Measurements from ENCODE around the gene SLC27A4. TPM values are rescaled to one million over a fixed set of nuclear protein-coding genes. Genes with fewer than 3 reads are reported as not detected.

SLC27A4 gene
- total and polyA plus RNA-seq, 9 donors = 4.8 to 22.4 (median 10.8) TPM

DNA sequence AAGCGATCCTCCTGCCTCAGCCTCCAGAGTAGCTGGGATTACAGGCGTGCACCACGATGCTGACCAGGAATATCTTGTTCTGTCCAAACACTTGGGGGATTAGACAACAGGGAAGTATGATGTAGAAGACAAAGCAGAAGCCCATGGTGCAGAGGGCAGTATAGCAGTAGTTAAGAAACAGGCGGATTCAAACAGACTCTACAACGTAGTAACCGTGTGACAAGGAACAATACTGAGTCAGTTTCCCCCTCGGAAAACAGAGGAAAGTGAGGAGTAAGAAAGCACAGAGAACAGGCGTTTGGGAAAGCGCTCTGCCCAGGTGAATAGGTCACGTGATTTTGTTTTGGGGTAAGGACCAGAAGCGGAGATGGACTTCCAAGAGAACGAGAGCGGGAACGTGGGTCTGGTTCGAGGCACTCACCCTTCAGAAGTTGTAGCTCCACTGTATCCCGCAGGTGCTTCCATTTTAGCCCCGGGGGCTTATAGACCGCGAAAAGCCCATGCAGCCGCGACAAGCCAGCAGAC lies 18.4 kb upstream of the SLC27A4 start:
- H3K27me3 ChIP-seq = no peaks in the 10 kb centered on the region
- H3K36me3 ChIP-seq = no peaks in the 10 kb centered on the region
- H3K9me3 ChIP-seq = no peaks in the 10 kb centered on the region
- no peak overlapping the region for H3K27ac ChIP-seq
- no peak for DNase-seq
- peaks cover 8% of the 10 kb centered on the region for H3K4me1 ChIP-seq (ENCODE audit: insufficient read depth)
- TF ChIP-seq, protein P1, sequence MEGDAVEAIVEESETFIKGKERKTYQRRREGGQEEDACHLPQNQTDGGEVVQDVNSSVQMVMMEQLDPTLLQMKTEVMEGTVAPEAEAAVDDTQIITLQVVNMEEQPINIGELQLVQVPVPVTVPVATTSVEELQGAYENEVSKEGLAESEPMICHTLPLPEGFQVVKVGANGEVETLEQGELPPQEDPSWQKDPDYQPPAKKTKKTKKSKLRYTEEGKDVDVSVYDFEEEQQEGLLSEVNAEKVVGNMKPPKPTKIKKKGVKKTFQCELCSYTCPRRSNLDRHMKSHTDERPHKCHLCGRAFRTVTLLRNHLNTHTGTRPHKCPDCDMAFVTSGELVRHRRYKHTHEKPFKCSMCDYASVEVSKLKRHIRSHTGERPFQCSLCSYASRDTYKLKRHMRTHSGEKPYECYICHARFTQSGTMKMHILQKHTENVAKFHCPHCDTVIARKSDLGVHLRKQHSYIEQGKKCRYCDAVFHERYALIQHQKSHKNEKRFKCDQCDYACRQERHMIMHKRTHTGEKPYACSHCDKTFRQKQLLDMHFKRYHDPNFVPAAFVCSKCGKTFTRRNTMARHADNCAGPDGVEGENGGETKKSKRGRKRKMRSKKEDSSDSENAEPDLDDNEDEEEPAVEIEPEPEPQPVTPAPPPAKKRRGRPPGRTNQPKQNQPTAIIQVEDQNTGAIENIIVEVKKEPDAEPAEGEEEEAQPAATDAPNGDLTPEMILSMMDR (IDR thresholded peaks at IDR 0.05) = no peak
- no peak for TF ChIP-seq POLR2A (IDR thresholded peaks at IDR 0.05)
- no peak for TF ChIP-seq EP300 (IDR thresholded peaks at IDR 0.05)
- intact Hi-C loops (cut with DNase I) = loop anchor here in 1 of 4 donors (5.0 kb wide), 1 partner anchor 45 kb away; the partner anchor contains the start of genes GOLGA2 and SWI5
- peak overlapping the region; percentile 86 for H3K4me3 ChIP-seq
- 0 to 1% (median 1%) methylated on average over 21 of the region's 21 CpGs for WGBS, 3 donors

GRCh38 chr9:128322404-128323211 lies 17.7 kb upstream of the SLC27A4 start, which contains the start of the genes COQ4 and TRUB2:
COQ4 (plus strand) TSS chr9:128322839; CDS start chr9:128322859, 20 bp downstream.
TRUB2 (minus strand) TSS chr9:128322447; CDS start chr9:128322408, 39 bp downstream.
- Histone ChIP-seq H3K36me3 (no peaks in the 10 kb centered on the region), H3K4me3 (peak within 1 kb of the TSS; percentile 86), H3K27me3 (no peaks in the 10 kb centered on the region), H3K27ac (peak within 1 kb of the TSS; percentile 19 to 78), H3K4me1 (ENCODE audit: insufficient read depth) (peaks cover 8% of the 10 kb centered on the region), H3K9me3 (no peaks in the 10 kb centered on the region)
- no peak for TF ChIP-seq POLR2A (IDR thresholded peaks at IDR 0.05)
- TF ChIP-seq EP300 (IDR thresholded peaks at IDR 0.05) = peak; percentile 47
- TF ChIP-seq, protein P1 (IDR thresholded peaks at IDR 0.05) = peak in 1 of 3 donors; percentile 9
- peak; percentile 91 to 94 (median 92) for DNase-seq
- WGBS, 3 donors = 0 to 1% (median 0%) methylated on average over 80 to 83 of the region's 83 CpGs
- intact Hi-C loops (cut with DNase I) = loop anchor here in 1 of 4 donors (5.0 kb wide), 1 partner anchor 45 kb away; the partner anchor contains the start of genes GOLGA2 and SWI5

DNA sequence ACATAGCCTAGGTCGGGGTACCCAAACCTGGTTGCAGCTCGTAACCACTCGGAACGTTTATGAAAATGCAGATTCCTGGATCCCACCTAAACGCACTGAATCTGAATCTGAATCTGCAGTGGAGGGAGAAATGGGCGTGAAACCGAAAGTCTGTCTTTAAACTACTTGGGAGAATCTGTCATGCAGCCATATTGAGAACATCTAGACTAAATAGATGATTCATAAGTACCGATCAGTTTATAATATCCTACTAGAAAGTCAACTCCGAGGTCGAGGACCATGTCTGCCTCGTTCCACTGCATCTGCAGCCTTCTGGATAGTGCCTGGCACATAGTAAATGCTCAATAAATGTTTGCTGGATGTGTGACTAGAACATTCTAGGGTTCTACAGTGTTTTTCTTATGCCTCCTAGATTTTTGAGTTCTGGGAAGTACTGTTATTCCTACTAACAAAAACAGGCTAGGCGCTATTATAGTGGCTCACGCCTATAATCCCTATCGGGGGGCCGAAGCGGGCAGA lies 17.1 kb upstream of the SLC27A4 start:
- Histone ChIP-seq H3K9me3 (no peaks in the 10 kb centered on the region), H3K27ac (no peak overlapping the region), H3K27me3 (no peaks in the 10 kb centered on the region), H3K4me3 (peak overlapping the region; percentile 86), H3K36me3 (no peaks in the 10 kb centered on the region), H3K4me1 (ENCODE audit: insufficient read depth) (peaks cover 8% of the 10 kb centered on the region)
- intact Hi-C loops (cut with DNase I) = loop anchor here in 1 of 4 donors (5.0 kb wide), 1 partner anchor 46 kb away; the partner anchor contains the start of genes GOLGA2 and SWI5
- WGBS, 3 donors = 19 to 24% (median 20%) methylated on average over 16 of the region's 16 CpGs
- TF ChIP-seq, protein P1 (IDR thresholded peaks at IDR 0.05) = no peak
- no peak for TF ChIP-seq POLR2A (IDR thresholded peaks at IDR 0.05)
- no peak for TF ChIP-seq EP300 (IDR thresholded peaks at IDR 0.05)
- DNase-seq = no peak

GRCh38 chr9:128323791-128324190 lies 16.5 kb upstream of the SLC27A4 start:
- TF ChIP-seq EP300 (IDR thresholded peaks at IDR 0.05) (no peak), POLR2A (IDR thresholded peaks at IDR 0.05) (no peak)
- TF ChIP-seq, protein P1 (IDR thresholded peaks at IDR 0.05) = no peak
- Histone ChIP-seq H3K27ac (no peak overlapping the region), H3K4me1 (ENCODE audit: insufficient read depth) (peaks cover 8% of the 10 kb centered on the region), H3K9me3 (no peaks in the 10 kb centered on the region), H3K36me3 (no peaks in the 10 kb centered on the region), H3K4me3 (peak overlapping the region; percentile 86), H3K27me3 (no peaks in the 10 kb centered on the region)
- WGBS, 3 donors = 83 to 86% (median 84%) methylated on average over 12 of the region's 12 CpGs
- intact Hi-C loops (cut with DNase I) = loop anchor here in 1 of 4 donors (5.0 kb wide), 1 partner anchor 46 kb away; the partner anchor contains the start of genes GOLGA2 and SWI5
- DNase-seq = no peak

Data from ovary (tissue), 9 donors.